Measurements from ENCODE around the gene NDUFS2.

Gene NDUFS2

GRCh38 chr1:161209790-161210409 is 7.7 kb downstream of the NDUFS2 start:
- Histone ChIP-seq H3K4me3 (replicated peaks; ENCODE audit: low read depth, low read length) (no peak overlapping the region), H3K27me3 (replicated peaks; ENCODE audit: control insufficient read depth, insufficient read depth, low read length) (no peaks in the 10 kb centered on the region), H3K36me3 (ENCODE audit: control insufficient read depth, insufficient read depth, low read length) (peaks cover 22% of the 10 kb centered on the region)
- TF ChIP-seq CTCF (IDR thresholded peaks at IDR 0.05; ENCODE audit: insufficient read depth, low read length, poor library complexity, severe bottlenecking) = peak; percentile 83
- DNase-seq (ENCODE audit: extremely low read depth, insufficient read length) = peak; percentile 42

- no peak for TF ChIP-seq CTCF (IDR thresholded peaks at IDR 0.05; ENCODE audit: insufficient read depth, low read length, poor library complexity, severe bottlenecking)
- H3K4me3 ChIP-seq (replicated peaks; ENCODE audit: low read depth, low read length) = no peak overlapping the region
- peaks cover 19% of the 10 kb centered on the region for H3K36me3 ChIP-seq (ENCODE audit: control insufficient read depth, insufficient read depth, low read length)
- no peak for DNase-seq (ENCODE audit: extremely low read depth, insufficient read length)
- H3K27me3 ChIP-seq (replicated peaks; ENCODE audit: control insufficient read depth, insufficient read depth, low read length) = no peaks in the 10 kb centered on the region
These were observed 12.2 kb downstream of the NDUFS2 start for GRCh38 chr1:161214369-161214768.

- DNase-seq (ENCODE audit: extremely low read depth, insufficient read length) = no peak
- no peak for TF ChIP-seq CTCF (IDR thresholded peaks at IDR 0.05; ENCODE audit: insufficient read depth, low read length, poor library complexity, severe bottlenecking)
- H3K27me3 ChIP-seq (replicated peaks; ENCODE audit: control insufficient read depth, insufficient read depth, low read length) = no peaks in the 10 kb centered on the region
- H3K36me3 ChIP-seq (ENCODE audit: control insufficient read depth, insufficient read depth, low read length) = peaks cover 17% of the 10 kb centered on the region
- no peak within 1 kb of the TSS for H3K4me3 ChIP-seq (replicated peaks; ENCODE audit: low read depth, low read length)
These were observed 12.9 kb downstream of the NDUFS2 start, which contains the start of gene FCER1G for GRCh38 chr1:161215076-161215475. FCER1G (plus strand) TSS chr1:161215295; CDS start chr1:161215322, 27 bp downstream.

- H3K27me3 ChIP-seq (replicated peaks; ENCODE audit: control insufficient read depth, insufficient read depth, low read length) = no peaks in the 10 kb centered on the region
- no peak for TF ChIP-seq CTCF (IDR thresholded peaks at IDR 0.05; ENCODE audit: insufficient read depth, low read length, poor library complexity, severe bottlenecking)
- H3K36me3 ChIP-seq (ENCODE audit: control insufficient read depth, insufficient read depth, low read length) = peaks cover 9% of the 10 kb centered on the region
- H3K4me3 ChIP-seq (replicated peaks; ENCODE audit: low read depth, low read length) = no peak overlapping the region
- DNase-seq (ENCODE audit: extremely low read depth, insufficient read length) = peak; percentile 57
These were observed 15.0 kb downstream of the NDUFS2 start for GRCh38 chr1:161216945-161217712.

- no peak for TF ChIP-seq CTCF (IDR thresholded peaks at IDR 0.05; ENCODE audit: insufficient read depth, low read length, poor library complexity, severe bottlenecking)
- Histone ChIP-seq H3K36me3 (ENCODE audit: control insufficient read depth, insufficient read depth, low read length) (peaks cover 9% of the 10 kb centered on the region), H3K4me3 (replicated peaks; ENCODE audit: low read depth, low read length) (no peak overlapping the region), H3K27me3 (replicated peaks; ENCODE audit: control insufficient read depth, insufficient read depth, low read length) (no peaks in the 10 kb centered on the region)
- no peak for DNase-seq (ENCODE audit: extremely low read depth, insufficient read length)
These were observed 15.7 kb downstream of the NDUFS2 start for GRCh38 chr1:161217831-161218230.

All from GM06990 (cell line).